ENCODE results near the gene ZBTB16. TPM values are rescaled to one million over a fixed set of nuclear protein-coding genes. Genes with fewer than 3 reads are reported as not detected.

The ZBTB16 gene
- total and polyA plus RNA-seq, 2 experiments from 2014 or later, result 0.29 to 1.4 TPM

DNA sequence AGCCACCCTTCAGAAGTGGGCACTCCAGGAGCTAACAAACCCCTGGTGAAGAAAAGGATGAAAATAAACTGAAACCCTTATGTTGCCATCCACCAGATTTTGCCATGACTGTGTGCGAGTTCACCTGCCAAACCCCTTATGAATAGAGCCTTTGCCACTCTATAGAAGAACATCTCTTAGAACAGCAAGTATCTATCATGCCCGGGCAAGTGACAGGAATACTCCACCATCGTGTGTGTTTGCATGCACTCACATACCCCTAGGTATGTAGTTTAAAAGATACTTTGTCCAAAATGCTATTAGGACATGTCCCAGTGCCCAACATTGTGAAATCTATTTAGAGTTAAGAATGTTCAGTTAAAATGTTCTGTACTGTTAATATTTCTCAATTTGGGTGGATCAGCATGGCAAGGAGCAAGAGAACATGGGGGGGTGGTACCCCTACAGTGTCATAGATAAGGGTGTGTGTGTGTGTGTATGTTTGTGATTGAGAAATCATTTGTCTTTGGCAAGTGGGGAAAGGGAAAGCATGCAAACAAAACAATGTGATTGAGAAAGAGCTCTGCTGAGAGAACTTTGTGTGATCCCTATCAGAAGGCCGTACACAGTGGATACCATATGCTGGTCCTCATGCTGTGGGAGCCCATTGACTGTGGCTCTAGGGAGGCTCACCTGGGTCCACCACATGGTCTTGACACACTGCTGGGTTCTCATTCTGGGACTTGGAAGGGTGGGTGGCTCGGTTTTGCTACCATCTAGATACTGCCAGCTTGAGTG is 94.9 kb downstream of the ZBTB16 start:
- TF ChIP-seq EZH2phosphoT487 (IDR thresholded peaks at IDR 0.05; ENCODE audit: unreplicated experiment), result no peak
- TF ChIP-seq, protein P1, sequence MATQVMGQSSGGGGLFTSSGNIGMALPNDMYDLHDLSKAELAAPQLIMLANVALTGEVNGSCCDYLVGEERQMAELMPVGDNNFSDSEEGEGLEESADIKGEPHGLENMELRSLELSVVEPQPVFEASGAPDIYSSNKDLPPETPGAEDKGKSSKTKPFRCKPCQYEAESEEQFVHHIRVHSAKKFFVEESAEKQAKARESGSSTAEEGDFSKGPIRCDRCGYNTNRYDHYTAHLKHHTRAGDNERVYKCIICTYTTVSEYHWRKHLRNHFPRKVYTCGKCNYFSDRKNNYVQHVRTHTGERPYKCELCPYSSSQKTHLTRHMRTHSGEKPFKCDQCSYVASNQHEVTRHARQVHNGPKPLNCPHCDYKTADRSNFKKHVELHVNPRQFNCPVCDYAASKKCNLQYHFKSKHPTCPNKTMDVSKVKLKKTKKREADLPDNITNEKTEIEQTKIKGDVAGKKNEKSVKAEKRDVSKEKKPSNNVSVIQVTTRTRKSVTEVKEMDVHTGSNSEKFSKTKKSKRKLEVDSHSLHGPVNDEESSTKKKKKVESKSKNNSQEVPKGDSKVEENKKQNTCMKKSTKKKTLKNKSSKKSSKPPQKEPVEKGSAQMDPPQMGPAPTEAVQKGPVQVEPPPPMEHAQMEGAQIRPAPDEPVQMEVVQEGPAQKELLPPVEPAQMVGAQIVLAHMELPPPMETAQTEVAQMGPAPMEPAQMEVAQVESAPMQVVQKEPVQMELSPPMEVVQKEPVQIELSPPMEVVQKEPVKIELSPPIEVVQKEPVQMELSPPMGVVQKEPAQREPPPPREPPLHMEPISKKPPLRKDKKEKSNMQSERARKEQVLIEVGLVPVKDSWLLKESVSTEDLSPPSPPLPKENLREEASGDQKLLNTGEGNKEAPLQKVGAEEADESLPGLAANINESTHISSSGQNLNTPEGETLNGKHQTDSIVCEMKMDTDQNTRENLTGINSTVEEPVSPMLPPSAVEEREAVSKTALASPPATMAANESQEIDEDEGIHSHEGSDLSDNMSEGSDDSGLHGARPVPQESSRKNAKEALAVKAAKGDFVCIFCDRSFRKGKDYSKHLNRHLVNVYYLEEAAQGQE (IDR thresholded peaks at IDR 0.05; ENCODE audit: unreplicated experiment), result no peak
- Histone ChIP-seq H3K27ac (ENCODE audit: low read depth) (no peak overlapping the region), H3K9me2 (ENCODE audit: insufficient read depth) (peaks cover 23% of the 10 kb centered on the region), H3K4me1 (ENCODE audit: insufficient read depth) (peaks cover under 1% of the 10 kb centered on the region; the same call in 1 of the 2 replicates), H3K79me2 (replicated peaks; ENCODE audit: insufficient read depth) (no peaks in the 10 kb centered on the region), H4K20me1 (replicated peaks; ENCODE audit: insufficient read depth) (no peaks in the 10 kb centered on the region), H3K27me3 (ENCODE audit: insufficient read depth) (no peaks in the 10 kb centered on the region), H3K4me3 (no peak overlapping the region), H3F3A (replicated peaks; ENCODE audit: low read depth) (no peaks in the 10 kb centered on the region), H2AFZ (no peak overlapping the region), H3K4me2 (no peak overlapping the region), H3K36me3 (ENCODE audit: insufficient read depth) (no peaks in the 10 kb centered on the region)
- Mint-ChIP-seq H3K36me3 (ENCODE audit: low read depth) (no peaks in the 10 kb centered on the region; the same call in 2 of the 3 replicates), H3K9me3 (no peaks in the 10 kb centered on the region), H3K4me3 (no peak overlapping the region), H3K27me3 (ENCODE audit: insufficient read depth, low read depth, poor library complexity) (no peaks in the 10 kb centered on the region), H3K27ac (no peak overlapping the region), H3K4me1 (0 out of 3 replicates have a peak, but pooled peaks cover under 1% of the 10 kb centered on the region)
- ATAC-seq (no peak), DNase-seq (ENCODE audit: low spot score) (no peak)

DNA sequence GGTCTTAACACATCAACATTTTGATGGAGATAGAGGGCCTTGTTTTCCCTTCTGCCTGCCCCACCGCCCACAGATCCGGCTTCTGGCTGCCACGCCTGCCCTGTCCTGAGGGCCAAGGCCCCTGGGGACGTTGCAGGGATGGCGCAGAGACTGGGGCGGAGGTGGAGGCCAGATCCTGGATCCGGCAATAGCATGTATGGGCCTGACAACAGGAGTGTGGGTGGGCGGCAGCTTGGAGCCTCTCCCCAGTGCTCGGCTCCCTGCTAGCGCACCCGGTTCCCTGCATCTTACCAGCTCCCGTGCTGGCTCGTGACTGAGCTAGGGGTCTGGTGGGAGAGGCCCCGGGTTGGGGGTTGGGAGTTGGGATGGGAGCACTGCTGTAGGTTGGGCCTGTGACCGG is 95.6 kb downstream of the ZBTB16 start:
- H2AFZ ChIP-seq, result no peak overlapping the region
- peaks cover 7% of the 10 kb centered on the region; the same call in 1 of the 2 replicates for H3K4me1 ChIP-seq (ENCODE audit: insufficient read depth)
- ATAC-seq, result no peak
- Mint-ChIP-seq H3K27ac (no peak overlapping the region), H3K4me1 (peaks cover 6% of the 10 kb centered on the region), H3K9me3 (no peaks in the 10 kb centered on the region), H3K4me3 (no peak overlapping the region), H3K27me3 (ENCODE audit: insufficient read depth, low read depth, poor library complexity) (no peaks in the 10 kb centered on the region), H3K36me3 (ENCODE audit: low read depth) (no peaks in the 10 kb centered on the region; the same call in 2 of the 3 replicates)
- H3K36me3 ChIP-seq (ENCODE audit: insufficient read depth), result no peaks in the 10 kb centered on the region
- H3K9me2 ChIP-seq (ENCODE audit: insufficient read depth), result peaks cover 23% of the 10 kb centered on the region
- no peaks in the 10 kb centered on the region for H4K20me1 ChIP-seq (replicated peaks; ENCODE audit: insufficient read depth)
- no peaks in the 10 kb centered on the region for H3K79me2 ChIP-seq (replicated peaks; ENCODE audit: insufficient read depth)
- DNase-seq (ENCODE audit: low spot score), result no peak
- H3K4me2 ChIP-seq, result no peak overlapping the region
- no peak overlapping the region for H3K27ac ChIP-seq (ENCODE audit: low read depth)
- H3F3A ChIP-seq (replicated peaks; ENCODE audit: low read depth), result no peaks in the 10 kb centered on the region
- no peak overlapping the region for H3K4me3 ChIP-seq
- no peaks in the 10 kb centered on the region for H3K27me3 ChIP-seq (ENCODE audit: insufficient read depth)
- TF ChIP-seq, protein P1 (IDR thresholded peaks at IDR 0.05; ENCODE audit: unreplicated experiment), result no peak
- no peak for TF ChIP-seq POLR2AphosphoS5 (IDR thresholded peaks at IDR 0.05; ENCODE audit: low read depth)
- no peak for TF ChIP-seq ZNF114 (CRISPR knock-in tag; IDR thresholded peaks at IDR 0.05)
- TF ChIP-seq, protein P2, sequence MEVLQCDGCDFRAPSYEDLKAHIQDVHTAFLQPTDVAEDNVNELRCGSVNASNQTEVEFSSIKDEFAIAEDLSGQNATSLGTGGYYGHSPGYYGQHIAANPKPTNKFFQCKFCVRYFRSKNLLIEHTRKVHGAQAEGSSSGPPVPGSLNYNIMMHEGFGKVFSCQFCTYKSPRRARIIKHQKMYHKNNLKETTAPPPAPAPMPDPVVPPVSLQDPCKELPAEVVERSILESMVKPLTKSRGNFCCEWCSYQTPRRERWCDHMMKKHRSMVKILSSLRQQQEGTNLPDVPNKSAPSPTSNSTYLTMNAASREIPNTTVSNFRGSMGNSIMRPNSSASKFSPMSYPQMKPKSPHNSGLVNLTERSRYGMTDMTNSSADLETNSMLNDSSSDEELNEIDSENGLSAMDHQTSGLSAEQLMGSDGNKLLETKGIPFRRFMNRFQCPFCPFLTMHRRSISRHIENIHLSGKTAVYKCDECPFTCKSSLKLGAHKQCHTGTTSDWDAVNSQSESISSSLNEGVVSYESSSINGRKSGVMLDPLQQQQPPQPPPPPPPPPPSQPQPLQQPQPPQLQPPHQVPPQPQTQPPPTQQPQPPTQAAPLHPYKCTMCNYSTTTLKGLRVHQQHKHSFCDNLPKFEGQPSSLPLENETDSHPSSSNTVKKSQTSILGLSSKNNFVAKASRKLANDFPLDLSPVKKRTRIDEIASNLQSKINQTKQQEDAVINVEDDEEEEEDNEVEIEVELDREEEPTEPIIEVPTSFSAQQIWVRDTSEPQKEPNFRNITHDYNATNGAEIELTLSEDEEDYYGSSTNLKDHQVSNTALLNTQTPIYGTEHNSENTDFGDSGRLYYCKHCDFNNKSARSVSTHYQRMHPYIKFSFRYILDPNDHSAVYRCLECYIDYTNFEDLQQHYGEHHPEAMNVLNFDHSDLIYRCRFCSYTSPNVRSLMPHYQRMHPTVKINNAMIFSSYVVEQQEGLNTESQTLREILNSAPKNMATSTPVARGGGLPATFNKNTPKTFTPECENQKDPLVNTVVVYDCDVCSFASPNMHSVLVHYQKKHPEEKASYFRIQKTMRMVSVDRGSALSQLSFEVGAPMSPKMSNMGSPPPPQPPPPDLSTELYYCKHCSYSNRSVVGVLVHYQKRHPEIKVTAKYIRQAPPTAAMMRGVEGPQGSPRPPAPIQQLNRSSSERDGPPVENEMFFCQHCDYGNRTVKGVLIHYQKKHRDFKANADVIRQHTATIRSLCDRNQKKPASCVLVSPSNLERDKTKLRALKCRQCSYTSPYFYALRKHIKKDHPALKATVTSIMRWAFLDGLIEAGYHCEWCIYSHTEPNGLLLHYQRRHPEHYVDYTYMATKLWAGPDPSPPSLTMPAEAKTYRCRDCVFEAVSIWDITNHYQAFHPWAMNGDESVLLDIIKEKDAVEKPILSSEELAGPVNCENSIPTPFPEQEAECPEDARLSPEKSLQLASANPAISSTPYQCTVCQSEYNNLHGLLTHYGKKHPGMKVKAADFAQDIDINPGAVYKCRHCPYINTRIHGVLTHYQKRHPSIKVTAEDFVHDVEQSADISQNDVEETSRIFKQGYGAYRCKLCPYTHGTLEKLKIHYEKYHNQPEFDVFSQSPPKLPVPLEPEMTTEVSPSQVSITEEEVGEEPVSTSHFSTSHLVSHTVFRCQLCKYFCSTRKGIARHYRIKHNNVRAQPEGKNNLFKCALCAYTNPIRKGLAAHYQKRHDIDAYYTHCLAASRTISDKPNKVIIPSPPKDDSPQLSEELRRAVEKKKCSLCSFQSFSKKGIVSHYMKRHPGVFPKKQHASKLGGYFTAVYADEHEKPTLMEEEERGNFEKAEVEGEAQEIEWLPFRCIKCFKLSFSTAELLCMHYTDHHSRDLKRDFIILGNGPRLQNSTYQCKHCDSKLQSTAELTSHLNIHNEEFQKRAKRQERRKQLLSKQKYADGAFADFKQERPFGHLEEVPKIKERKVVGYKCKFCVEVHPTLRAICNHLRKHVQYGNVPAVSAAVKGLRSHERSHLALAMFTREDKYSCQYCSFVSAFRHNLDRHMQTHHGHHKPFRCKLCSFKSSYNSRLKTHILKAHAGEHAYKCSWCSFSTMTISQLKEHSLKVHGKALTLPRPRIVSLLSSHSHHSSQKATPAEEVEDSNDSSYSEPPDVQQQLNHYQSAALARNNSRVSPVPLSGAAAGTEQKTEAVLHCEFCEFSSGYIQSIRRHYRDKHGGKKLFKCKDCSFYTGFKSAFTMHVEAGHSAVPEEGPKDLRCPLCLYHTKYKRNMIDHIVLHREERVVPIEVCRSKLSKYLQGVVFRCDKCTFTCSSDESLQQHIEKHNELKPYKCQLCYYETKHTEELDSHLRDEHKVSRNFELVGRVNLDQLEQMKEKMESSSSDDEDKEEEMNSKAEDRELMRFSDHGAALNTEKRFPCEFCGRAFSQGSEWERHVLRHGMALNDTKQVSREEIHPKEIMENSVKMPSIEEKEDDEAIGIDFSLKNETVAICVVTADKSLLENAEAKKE (CRISPR knock-in tag; IDR thresholded peaks at IDR 0.05), result no peak
- no peak for TF ChIP-seq STAT1 (IDR thresholded peaks at IDR 0.05; ENCODE audit: unreplicated experiment)
- no peak for TF ChIP-seq EZH2phosphoT487 (IDR thresholded peaks at IDR 0.05; ENCODE audit: unreplicated experiment)

Data from GM23338 (cell line).